Activated T-cell treated with anti-CD3 and anti-CD28 coated beads, Interleukin-2, amount 50 U/mL, for 4 hours (primary cell): Measurements from ENCODE around the gene SULF2. TPM values are rescaled to one million over a fixed set of nuclear protein-coding genes. Genes with fewer than 3 reads are reported as not detected.

ENCODE experiments used
- ATAC-seq, 2 donors: fragments of 200-7000 bp; cut with Tn5 transposase; one replicate each; pipeline ENCODE4 v1.10.0; 2021
- DNase-seq: peaks from one replicate; pipeline ENCODE4 v3.0.0-alpha.2; 2020
- H3K27me3 Mint-ChIP-seq: one replicate; pipeline ENCODE4 v1.8.0; 2021; ENCODE audit warnings: low read depth, mixed read lengths
- H3K36me3 Mint-ChIP-seq: one replicate; pipeline ENCODE4 v1.8.0; 2022; ENCODE audit warnings: mixed read lengths; ENCODE audit not compliant: insufficient read depth
- H3K4me1 Mint-ChIP-seq: one replicate; pipeline ENCODE4 v1.8.0; 2021; ENCODE audit warnings: low read depth, mixed read lengths
- H3K4me3 Mint-ChIP-seq: one replicate; pipeline ENCODE4 v1.8.0; 2021; ENCODE audit warnings: mild to moderate bottlenecking, moderate library complexity, mixed read lengths
- H3K9me3 Mint-ChIP-seq: one replicate; pipeline ENCODE4 v1.8.0; 2021; ENCODE audit warnings: mixed read lengths
- total RNA-seq, 3 donors: library from RNA; stranded (reverse); gene quantifications; one replicate each; pipeline ENCODE4 v1.2.1, GENCODE V29; 2021

The SULF2 gene
- total RNA-seq, 3 donors from 2014 or later: 0.66 to 1.2 (median 0.79) TPM

GRCh38 chr20:47682028-47682783 is 103.1 kb downstream of the SULF2 start:
- Mint-ChIP-seq H3K4me3 (no peak overlapping the region), H3K27me3 (peaks cover 7% of the 10 kb centered on the region), H3K36me3 (no peaks in the 10 kb centered on the region), H3K9me3 (no peaks in the 10 kb centered on the region), H3K4me1 (peaks cover 2% of the 10 kb centered on the region)
- no peak for DNase-seq
- no peak for ATAC-seq

GRCh38 chr20:47680804-47681529 is 104.3 kb downstream of the SULF2 start:
- Mint-ChIP-seq H3K4me1 (peaks cover 2% of the 10 kb centered on the region), H3K9me3 (no peaks in the 10 kb centered on the region), H3K4me3 (no peak overlapping the region), H3K27me3 (peaks cover 7% of the 10 kb centered on the region), H3K36me3 (no peaks in the 10 kb centered on the region)
- ATAC-seq: no peak
- no peak for DNase-seq

- H3K9me3 Mint-ChIP-seq: no peaks in the 10 kb centered on the region
- no peak for ATAC-seq
- H3K36me3 Mint-ChIP-seq: no peaks in the 10 kb centered on the region
- no peak overlapping the region for H3K4me3 Mint-ChIP-seq
- H3K27me3 Mint-ChIP-seq: peaks cover 7% of the 10 kb centered on the region
- no peak for DNase-seq
- peaks cover 2% of the 10 kb centered on the region for H3K4me1 Mint-ChIP-seq
Measured at GRCh38 chr20:47679462-47679861, 105.8 kb downstream of the SULF2 start.

GRCh38 chr20:47678536-47678935 is 106.7 kb downstream of the SULF2 start:
- Mint-ChIP-seq H3K36me3 (no peaks in the 10 kb centered on the region), H3K4me1 (peaks cover 2% of the 10 kb centered on the region), H3K4me3 (no peak overlapping the region), H3K9me3 (no peaks in the 10 kb centered on the region), H3K27me3 (peaks cover 7% of the 10 kb centered on the region)
- no peak for DNase-seq
- no peak for ATAC-seq

GRCh38 chr20:47677635-47678453 is 107.4 kb downstream of the SULF2 start:
- ATAC-seq (peak; percentile 55 to 62), DNase-seq (peak; percentile 56)
- Mint-ChIP-seq H3K4me1 (peaks cover 2% of the 10 kb centered on the region), H3K27me3 (peaks cover 7% of the 10 kb centered on the region), H3K36me3 (no peaks in the 10 kb centered on the region), H3K9me3 (no peaks in the 10 kb centered on the region), H3K4me3 (no peak overlapping the region)

- Mint-ChIP-seq H3K36me3 (no peaks in the 10 kb centered on the region), H3K9me3 (no peaks in the 10 kb centered on the region), H3K4me1 (peaks cover 2% of the 10 kb centered on the region), H3K27me3 (peaks cover 7% of the 10 kb centered on the region), H3K4me3 (no peak overlapping the region)
- ATAC-seq (peak in 1 of 2 donors; percentile 2), DNase-seq (no peak)
Measured at GRCh38 chr20:47676912-47677634, 108.2 kb downstream of the SULF2 start.

- Mint-ChIP-seq H3K4me3 (no peak overlapping the region), H3K9me3 (no peaks in the 10 kb centered on the region), H3K4me1 (peaks cover 2% of the 10 kb centered on the region), H3K36me3 (no peaks in the 10 kb centered on the region), H3K27me3 (peaks cover 7% of the 10 kb centered on the region)
- no peak for DNase-seq
- ATAC-seq: no peak
Measured at GRCh38 chr20:47676219-47676721, 109.0 kb downstream of the SULF2 start.

- no peak overlapping the region for H3K4me3 Mint-ChIP-seq
- H3K27me3 Mint-ChIP-seq: peaks cover 7% of the 10 kb centered on the region
- H3K9me3 Mint-ChIP-seq: no peaks in the 10 kb centered on the region
- H3K4me1 Mint-ChIP-seq: peaks cover 2% of the 10 kb centered on the region
- DNase-seq (no peak), ATAC-seq (no peak)
- H3K36me3 Mint-ChIP-seq: no peaks in the 10 kb centered on the region
Measured at GRCh38 chr20:47675190-47676142, 109.8 kb downstream of the SULF2 start.

GRCh38 chr20:47674686-47675085 is 110.6 kb downstream of the SULF2 start:
- Mint-ChIP-seq H3K27me3 (peaks cover 7% of the 10 kb centered on the region), H3K36me3 (no peaks in the 10 kb centered on the region)

GRCh38 chr20:47674145-47674544 is 111.1 kb downstream of the SULF2 start:
- ATAC-seq (no peak), DNase-seq (no peak)
- Mint-ChIP-seq H3K4me1 (peaks cover 2% of the 10 kb centered on the region), H3K27me3 (peaks cover 6% of the 10 kb centered on the region), H3K9me3 (no peaks in the 10 kb centered on the region), H3K4me3 (no peak overlapping the region), H3K36me3 (no peaks in the 10 kb centered on the region)

More at GRCh38 chr20:47674686-47675085, 110.6 kb downstream of the SULF2 start:
- Mint-ChIP-seq H3K4me3 (peak overlapping the region; percentile 21), H3K4me1 (peaks cover 2% of the 10 kb centered on the region), H3K9me3 (no peaks in the 10 kb centered on the region)
- ATAC-seq: no peak
- no peak for DNase-seq

- DNase-seq (no peak), ATAC-seq (no peak)
- Mint-ChIP-seq H3K4me1 (peaks cover 2% of the 10 kb centered on the region), H3K9me3 (no peaks in the 10 kb centered on the region), H3K4me3 (no peak overlapping the region), H3K36me3 (no peaks in the 10 kb centered on the region), H3K27me3 (peaks cover 4% of the 10 kb centered on the region)
Measured at GRCh38 chr20:47673671-47673955, 111.7 kb downstream of the SULF2 start.

GRCh38 chr20:47672886-47673670 is 112.2 kb downstream of the SULF2 start:
- H3K27me3 Mint-ChIP-seq: peaks cover 4% of the 10 kb centered on the region
- no peak overlapping the region for H3K4me3 Mint-ChIP-seq
- ATAC-seq (no peak), DNase-seq (no peak)
- no peaks in the 10 kb centered on the region for H3K36me3 Mint-ChIP-seq
- no peaks in the 10 kb centered on the region for H3K9me3 Mint-ChIP-seq
- H3K4me1 Mint-ChIP-seq: peaks cover 2% of the 10 kb centered on the region
